ENCODE results near the gene FSHB.

DNA sequence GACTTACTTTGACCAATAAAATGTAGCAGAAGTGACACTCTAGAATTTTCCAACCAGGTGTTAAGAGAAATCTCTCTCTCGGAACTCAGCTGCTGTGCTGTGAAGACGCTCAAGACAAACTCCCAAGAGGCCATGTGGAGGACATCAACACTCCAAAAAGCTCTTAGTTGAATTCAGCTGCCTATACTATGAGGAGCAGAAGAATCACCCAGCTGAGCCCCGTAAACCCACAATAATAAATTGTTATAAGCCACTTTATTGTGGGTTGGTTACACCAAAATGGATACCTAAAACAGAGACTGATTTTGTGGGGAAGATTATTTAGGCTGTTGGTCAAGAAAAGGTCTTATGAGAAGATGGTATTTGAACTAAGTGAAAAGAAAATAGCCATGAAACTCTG is 44.1 kb upstream of the FSHB start:
- TF ChIP-seq, protein P1, sequence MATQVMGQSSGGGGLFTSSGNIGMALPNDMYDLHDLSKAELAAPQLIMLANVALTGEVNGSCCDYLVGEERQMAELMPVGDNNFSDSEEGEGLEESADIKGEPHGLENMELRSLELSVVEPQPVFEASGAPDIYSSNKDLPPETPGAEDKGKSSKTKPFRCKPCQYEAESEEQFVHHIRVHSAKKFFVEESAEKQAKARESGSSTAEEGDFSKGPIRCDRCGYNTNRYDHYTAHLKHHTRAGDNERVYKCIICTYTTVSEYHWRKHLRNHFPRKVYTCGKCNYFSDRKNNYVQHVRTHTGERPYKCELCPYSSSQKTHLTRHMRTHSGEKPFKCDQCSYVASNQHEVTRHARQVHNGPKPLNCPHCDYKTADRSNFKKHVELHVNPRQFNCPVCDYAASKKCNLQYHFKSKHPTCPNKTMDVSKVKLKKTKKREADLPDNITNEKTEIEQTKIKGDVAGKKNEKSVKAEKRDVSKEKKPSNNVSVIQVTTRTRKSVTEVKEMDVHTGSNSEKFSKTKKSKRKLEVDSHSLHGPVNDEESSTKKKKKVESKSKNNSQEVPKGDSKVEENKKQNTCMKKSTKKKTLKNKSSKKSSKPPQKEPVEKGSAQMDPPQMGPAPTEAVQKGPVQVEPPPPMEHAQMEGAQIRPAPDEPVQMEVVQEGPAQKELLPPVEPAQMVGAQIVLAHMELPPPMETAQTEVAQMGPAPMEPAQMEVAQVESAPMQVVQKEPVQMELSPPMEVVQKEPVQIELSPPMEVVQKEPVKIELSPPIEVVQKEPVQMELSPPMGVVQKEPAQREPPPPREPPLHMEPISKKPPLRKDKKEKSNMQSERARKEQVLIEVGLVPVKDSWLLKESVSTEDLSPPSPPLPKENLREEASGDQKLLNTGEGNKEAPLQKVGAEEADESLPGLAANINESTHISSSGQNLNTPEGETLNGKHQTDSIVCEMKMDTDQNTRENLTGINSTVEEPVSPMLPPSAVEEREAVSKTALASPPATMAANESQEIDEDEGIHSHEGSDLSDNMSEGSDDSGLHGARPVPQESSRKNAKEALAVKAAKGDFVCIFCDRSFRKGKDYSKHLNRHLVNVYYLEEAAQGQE (IDR thresholded peaks at IDR 0.05; ENCODE audit: insufficient read depth in 1 of 2, low read depth in 2 of 2, low read length in 2 of 2), result no peak
- TF ChIP-seq POLR2AphosphoS5 (IDR thresholded peaks at IDR 0.05; ENCODE audit: low read depth, low read length), result no peak
